ENCODE measurements around the gene AIFM3.

GRCh38 chr22:21025266-21025665 is 58.2 kb downstream of the AIFM3 start:
- no peak for TF ChIP-seq CTCF (conservative IDR thresholded peaks at IDR 0.05; ENCODE audit: low read depth, low read length)
- no peak for TF ChIP-seq BHLHE40 (IDR thresholded peaks at IDR 0.05; ENCODE audit: low read depth, low read length)
- TF ChIP-seq POLR2A (IDR thresholded peaks at IDR 0.05; ENCODE audit: low read depth, low read length), result no peak
- TF ChIP-seq SMC3 (IDR thresholded peaks at IDR 0.05; ENCODE audit: low read depth, low read length), result no peak
- no peak for TF ChIP-seq RFX5 (IDR thresholded peaks at IDR 0.05; ENCODE audit: low read depth, low read length)
- no peak for TF ChIP-seq USF2 (IDR thresholded peaks at IDR 0.05; ENCODE audit: low read depth, low read length)
- TF ChIP-seq MAFK (IDR thresholded peaks at IDR 0.05; ENCODE audit: low read depth, low read length), result no peak
- TF ChIP-seq CEBPB (IDR thresholded peaks at IDR 0.05; ENCODE audit: low read depth, low read length), result no peak
- no peak for TF ChIP-seq ELK1 (IDR thresholded peaks at IDR 0.05; ENCODE audit: borderline replicate concordance, low read depth, low read length)
- no peak for TF ChIP-seq RAD21 (IDR thresholded peaks at IDR 0.05; ENCODE audit: low read length)
- TF ChIP-seq FOS (IDR thresholded peaks at IDR 0.05; ENCODE audit: low read depth, low read length), result no peak
- no peak for TF ChIP-seq MXI1 (IDR thresholded peaks at IDR 0.05; ENCODE audit: borderline replicate concordance, low read depth, low read length)
- TF ChIP-seq RCOR1 (IDR thresholded peaks at IDR 0.05; ENCODE audit: insufficient replicate concordance, low read length), result no peak
- TF ChIP-seq NFE2L2 (IDR thresholded peaks at IDR 0.05; ENCODE audit: low read depth, low read length), result no peak

Data from IMR-90 (cell line).